H1 (cell line): ENCODE results near the gene CUEDC1. TPM values are rescaled to one million over a fixed set of nuclear protein-coding genes. Genes with fewer than 3 reads are reported as not detected.

Experiments
- CBX5 ChIP-seq: fragments of 300-800, 300-1000 bp; sonication (generic); IDR thresholded peaks from 2 replicates; pipeline ENCODE4 v1.7.1; 2016; ENCODE audit warnings: antibody characterized with exemption, low read length, low read depth
- CTBP2 ChIP-seq: IDR thresholded peaks from 2 replicates; pipeline ENCODE4 v1.7.0; 2011; ENCODE audit warnings: borderline replicate concordance, mild to moderate bottlenecking, moderate library complexity, mixed read lengths, low read length; ENCODE audit not compliant: insufficient read depth, insufficient read length
- EGR1 ChIP-seq: IDR thresholded peaks from 2 replicates; pipeline ENCODE4 v1.6.1; 2011; ENCODE audit warnings: low read depth, low read length, borderline replicate concordance
- RFX5 ChIP-seq: IDR thresholded peaks from 2 replicates; pipeline ENCODE4 v1.6.1; 2011; ENCODE audit warnings: low read depth, low read length, improper control_type of control experiment, borderline replicate concordance
- RNF2 ChIP-seq: fragments of 200-900, 300-1000 bp; sonication (generic); IDR thresholded peaks from 2 replicates; pipeline ENCODE4 v1.7.1; 2016; ENCODE audit warnings: borderline replicate concordance, low read depth, mild to moderate bottlenecking, antibody characterized with exemption, low read length; ENCODE audit not compliant: poor library complexity, severe bottlenecking; ENCODE audit errors: missing control alignments
- SIRT6 ChIP-seq: IDR thresholded peaks from one replicate; pipeline ENCODE4 v1.7.1; 2012; ENCODE audit warnings: low read length, inconsistent platforms
- SP2 ChIP-seq: IDR thresholded peaks from 2 replicates; pipeline ENCODE4 v1.6.1; 2012; ENCODE audit warnings: mild to moderate bottlenecking, low read length, inconsistent platforms
- SRF ChIP-seq: IDR thresholded peaks from 2 replicates; pipeline ENCODE4 v1.6.1; 2011; ENCODE audit warnings: mild to moderate bottlenecking, low read depth, low read length, moderate library complexity
- TAF7 ChIP-seq: optimal IDR thresholded peaks from 2 replicates; pipeline ENCODE3; 2011; ENCODE audit warnings: low read depth, mild to moderate bottlenecking, inconsistent platforms, low read length, moderate library complexity, borderline replicate concordance
- polyA plus RNA-seq, 7 experiments: library from polyadenylated mRNA; depleted of rRNA in 3 of 7; stranded (reverse) in 5 of 7; unstranded in 2 of 7; fragments of >200 nt in 5 of 7; fragments of 200-250 nt in 2 of 7; gene quantifications; 1 replicate in 5 of 7; 2 replicates in 1 of 7; 4 replicates in 1 of 7; pipeline versions ENCODE4 v1.2.1 to v1.2.3, GENCODE V29; 2011 to 2013; ENCODE audit warnings: missing spikeins in 2 of 7, mixed read lengths in 2 of 7
- total RNA-seq: library from RNA; stranded (reverse); fragmentation: NEBNext Ultra II Directional; extraction: Animal tissue kit (Norgen Biotek cat#: 25700); gene quantifications from 2 replicates; pipeline ENCODE4 v1.2.1, GENCODE V29; 2021
- TF ChIP-seq, protein P1 (sequence below): fragments of 300-600 bp; sonication (generic); IDR thresholded peaks from 2 replicates; pipeline ENCODE4 v1.7.1; 2012; ENCODE audit warnings: low read length, moderate library complexity, mild to moderate bottlenecking, inconsistent platforms; ENCODE audit not compliant: insufficient replicate concordance
- TF ChIP-seq, protein P2 (sequence below): IDR thresholded peaks from 2 replicates; pipeline ENCODE4 v1.6.1; 2012; ENCODE audit warnings: inconsistent platforms

Gene CUEDC1
- total and polyA plus RNA-seq, 2 of the 8 experiments (the other 6 are each of a cell fraction or from before 2014, with no cell fraction given) = 4.0 to 10.7 TPM

DNA sequence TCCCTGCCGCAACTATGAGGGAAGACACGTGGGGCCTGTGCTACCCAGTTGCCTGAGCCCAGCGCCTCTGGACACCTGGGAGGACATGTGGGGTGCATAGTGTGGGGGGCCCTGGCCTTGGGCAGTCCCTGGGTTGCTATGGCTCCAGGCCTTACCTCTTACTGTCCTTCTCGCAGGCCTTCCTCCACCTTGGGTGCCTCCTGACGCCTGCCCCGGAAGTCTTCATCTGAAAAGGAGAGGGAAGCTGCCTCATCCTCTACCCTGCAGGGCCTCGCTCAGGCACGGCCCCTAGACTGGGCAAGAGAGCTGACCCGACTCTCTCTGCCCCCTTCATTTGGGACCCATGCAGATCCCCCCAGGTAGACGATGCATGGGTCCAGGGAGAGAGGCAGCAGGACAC, 88.9 kb downstream of the CUEDC1 start (continued):
- TF ChIP-seq, protein P1, sequence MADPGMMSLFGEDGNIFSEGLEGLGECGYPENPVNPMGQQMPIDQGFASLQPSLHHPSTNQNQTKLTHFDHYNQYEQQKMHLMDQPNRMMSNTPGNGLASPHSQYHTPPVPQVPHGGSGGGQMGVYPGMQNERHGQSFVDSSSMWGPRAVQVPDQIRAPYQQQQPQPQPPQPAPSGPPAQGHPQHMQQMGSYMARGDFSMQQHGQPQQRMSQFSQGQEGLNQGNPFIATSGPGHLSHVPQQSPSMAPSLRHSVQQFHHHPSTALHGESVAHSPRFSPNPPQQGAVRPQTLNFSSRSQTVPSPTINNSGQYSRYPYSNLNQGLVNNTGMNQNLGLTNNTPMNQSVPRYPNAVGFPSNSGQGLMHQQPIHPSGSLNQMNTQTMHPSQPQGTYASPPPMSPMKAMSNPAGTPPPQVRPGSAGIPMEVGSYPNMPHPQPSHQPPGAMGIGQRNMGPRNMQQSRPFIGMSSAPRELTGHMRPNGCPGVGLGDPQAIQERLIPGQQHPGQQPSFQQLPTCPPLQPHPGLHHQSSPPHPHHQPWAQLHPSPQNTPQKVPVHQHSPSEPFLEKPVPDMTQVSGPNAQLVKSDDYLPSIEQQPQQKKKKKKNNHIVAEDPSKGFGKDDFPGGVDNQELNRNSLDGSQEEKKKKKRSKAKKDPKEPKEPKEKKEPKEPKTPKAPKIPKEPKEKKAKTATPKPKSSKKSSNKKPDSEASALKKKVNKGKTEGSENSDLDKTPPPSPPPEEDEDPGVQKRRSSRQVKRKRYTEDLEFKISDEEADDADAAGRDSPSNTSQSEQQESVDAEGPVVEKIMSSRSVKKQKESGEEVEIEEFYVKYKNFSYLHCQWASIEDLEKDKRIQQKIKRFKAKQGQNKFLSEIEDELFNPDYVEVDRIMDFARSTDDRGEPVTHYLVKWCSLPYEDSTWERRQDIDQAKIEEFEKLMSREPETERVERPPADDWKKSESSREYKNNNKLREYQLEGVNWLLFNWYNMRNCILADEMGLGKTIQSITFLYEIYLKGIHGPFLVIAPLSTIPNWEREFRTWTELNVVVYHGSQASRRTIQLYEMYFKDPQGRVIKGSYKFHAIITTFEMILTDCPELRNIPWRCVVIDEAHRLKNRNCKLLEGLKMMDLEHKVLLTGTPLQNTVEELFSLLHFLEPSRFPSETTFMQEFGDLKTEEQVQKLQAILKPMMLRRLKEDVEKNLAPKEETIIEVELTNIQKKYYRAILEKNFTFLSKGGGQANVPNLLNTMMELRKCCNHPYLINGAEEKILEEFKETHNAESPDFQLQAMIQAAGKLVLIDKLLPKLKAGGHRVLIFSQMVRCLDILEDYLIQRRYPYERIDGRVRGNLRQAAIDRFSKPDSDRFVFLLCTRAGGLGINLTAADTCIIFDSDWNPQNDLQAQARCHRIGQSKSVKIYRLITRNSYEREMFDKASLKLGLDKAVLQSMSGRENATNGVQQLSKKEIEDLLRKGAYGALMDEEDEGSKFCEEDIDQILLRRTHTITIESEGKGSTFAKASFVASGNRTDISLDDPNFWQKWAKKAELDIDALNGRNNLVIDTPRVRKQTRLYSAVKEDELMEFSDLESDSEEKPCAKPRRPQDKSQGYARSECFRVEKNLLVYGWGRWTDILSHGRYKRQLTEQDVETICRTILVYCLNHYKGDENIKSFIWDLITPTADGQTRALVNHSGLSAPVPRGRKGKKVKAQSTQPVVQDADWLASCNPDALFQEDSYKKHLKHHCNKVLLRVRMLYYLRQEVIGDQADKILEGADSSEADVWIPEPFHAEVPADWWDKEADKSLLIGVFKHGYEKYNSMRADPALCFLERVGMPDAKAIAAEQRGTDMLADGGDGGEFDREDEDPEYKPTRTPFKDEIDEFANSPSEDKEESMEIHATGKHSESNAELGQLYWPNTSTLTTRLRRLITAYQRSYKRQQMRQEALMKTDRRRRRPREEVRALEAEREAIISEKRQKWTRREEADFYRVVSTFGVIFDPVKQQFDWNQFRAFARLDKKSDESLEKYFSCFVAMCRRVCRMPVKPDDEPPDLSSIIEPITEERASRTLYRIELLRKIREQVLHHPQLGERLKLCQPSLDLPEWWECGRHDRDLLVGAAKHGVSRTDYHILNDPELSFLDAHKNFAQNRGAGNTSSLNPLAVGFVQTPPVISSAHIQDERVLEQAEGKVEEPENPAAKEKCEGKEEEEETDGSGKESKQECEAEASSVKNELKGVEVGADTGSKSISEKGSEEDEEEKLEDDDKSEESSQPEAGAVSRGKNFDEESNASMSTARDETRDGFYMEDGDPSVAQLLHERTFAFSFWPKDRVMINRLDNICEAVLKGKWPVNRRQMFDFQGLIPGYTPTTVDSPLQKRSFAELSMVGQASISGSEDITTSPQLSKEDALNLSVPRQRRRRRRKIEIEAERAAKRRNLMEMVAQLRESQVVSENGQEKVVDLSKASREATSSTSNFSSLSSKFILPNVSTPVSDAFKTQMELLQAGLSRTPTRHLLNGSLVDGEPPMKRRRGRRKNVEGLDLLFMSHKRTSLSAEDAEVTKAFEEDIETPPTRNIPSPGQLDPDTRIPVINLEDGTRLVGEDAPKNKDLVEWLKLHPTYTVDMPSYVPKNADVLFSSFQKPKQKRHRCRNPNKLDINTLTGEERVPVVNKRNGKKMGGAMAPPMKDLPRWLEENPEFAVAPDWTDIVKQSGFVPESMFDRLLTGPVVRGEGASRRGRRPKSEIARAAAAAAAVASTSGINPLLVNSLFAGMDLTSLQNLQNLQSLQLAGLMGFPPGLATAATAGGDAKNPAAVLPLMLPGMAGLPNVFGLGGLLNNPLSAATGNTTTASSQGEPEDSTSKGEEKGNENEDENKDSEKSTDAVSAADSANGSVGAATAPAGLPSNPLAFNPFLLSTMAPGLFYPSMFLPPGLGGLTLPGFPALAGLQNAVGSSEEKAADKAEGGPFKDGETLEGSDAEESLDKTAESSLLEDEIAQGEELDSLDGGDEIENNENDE = no peak
- TF ChIP-seq SIRT6 (no peak), EGR1 (no peak), SRF (no peak), CBX5 (no peak), RNF2 (no peak), TAF7 (no peak), SP2 (no peak), RFX5 (no peak), CTBP2 (no peak)
- TF ChIP-seq, protein P2, sequence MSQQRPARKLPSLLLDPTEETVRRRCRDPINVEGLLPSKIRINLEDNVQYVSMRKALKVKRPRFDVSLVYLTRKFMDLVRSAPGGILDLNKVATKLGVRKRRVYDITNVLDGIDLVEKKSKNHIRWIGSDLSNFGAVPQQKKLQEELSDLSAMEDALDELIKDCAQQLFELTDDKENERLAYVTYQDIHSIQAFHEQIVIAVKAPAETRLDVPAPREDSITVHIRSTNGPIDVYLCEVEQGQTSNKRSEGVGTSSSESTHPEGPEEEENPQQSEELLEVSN = no peak
